HepG2 (cell line): ENCODE measurements around the gene CTDSP2. TPM values are rescaled to one million over a fixed set of nuclear protein-coding genes. Genes with fewer than 3 reads are reported as not detected.
A peak's percentile ranks its signal among the peaks of the same experiment; 100 is the strongest.

Experiments
- HNRNPLL ChIP-seq: fragments of 200-400 bp; formaldehyde crosslinking; IDR thresholded peaks from 2 replicates; pipeline ENCODE4 v1.6.1; 2017; ENCODE audit warnings: mild to moderate bottlenecking, low read depth, low read length; ENCODE audit not compliant: poor library complexity, severe bottlenecking
- KLF16 ChIP-seq, 2 experiments: sonication (generic) in 1 of 2; formaldehyde crosslinking in 1 of 2; IDR thresholded peaks; 2 replicates each; pipeline versions ENCODE4 v1.6.1 to v1.8.0; 2016 to 2023; ENCODE audit warnings: missing genetic modification reagents in 2 of 2, missing compliant biosample characterization in 1 of 2
- PATZ1 ChIP-seq: sonication (generic); formaldehyde crosslinking; IDR thresholded peaks from 2 replicates; pipeline ENCODE4 v1.4.0; 2020; ENCODE audit warnings: missing genetic modification reagents
- ZNF124 ChIP-seq: sonication (generic); formaldehyde crosslinking; IDR thresholded peaks from 2 replicates; pipeline ENCODE4 v1.4.0; 2020; ENCODE audit warnings: missing genetic modification reagents
- ZNF274 ChIP-seq: sonication (generic); formaldehyde crosslinking; IDR thresholded peaks from 2 replicates; pipeline ENCODE4 v1.5.1; 2020; ENCODE audit warnings: mild to moderate bottlenecking, missing genetic modification reagents
- ZNF3 ChIP-seq: IDR thresholded peaks from 2 replicates; pipeline ENCODE4 v1.7.0; 2017; ENCODE audit warnings: inconsistent platforms
- ZNF407 ChIP-seq: sonication (generic); formaldehyde crosslinking; IDR thresholded peaks from one replicate; pipeline ENCODE4 v1.5.1; 2020; ENCODE audit warnings: mild to moderate bottlenecking, missing genetic modification reagents; ENCODE audit errors: not compliant biosample characterization
- ZNF530 ChIP-seq: sonication (generic); formaldehyde crosslinking; IDR thresholded peaks from 2 replicates; pipeline ENCODE4 v1.5.0; 2020; ENCODE audit warnings: low read depth, mild to moderate bottlenecking, missing genetic modification reagents
- ZNF558 ChIP-seq: sonication (generic); formaldehyde crosslinking; IDR thresholded peaks from 2 replicates; pipeline ENCODE4 v1.9.0; 2022; ENCODE audit warnings: mild to moderate bottlenecking, missing genetic modification reagents, borderline replicate concordance
- ZNF709 ChIP-seq: sonication (generic); formaldehyde crosslinking; IDR thresholded peaks from 2 replicates; pipeline ENCODE4 v1.5.0; 2020; ENCODE audit warnings: mild to moderate bottlenecking, missing genetic modification reagents
- ZSCAN25 ChIP-seq: sonication (generic); formaldehyde crosslinking; IDR thresholded peaks from 2 replicates; pipeline ENCODE4 v1.8.0; 2022; ENCODE audit warnings: mild to moderate bottlenecking, missing genetic modification reagents
- polyA plus RNA-seq, 8 experiments: library from polyadenylated mRNA; depleted of rRNA in 3 of 8; stranded (reverse) in 7 of 8; unstranded in 1 of 8; fragments of >200 nt; fragmentation: Illumina TruSeq in 4 of 8; extraction: Trizol in 4 of 8; gene quantifications; 2 replicates each; pipeline versions ENCODE4 v1.2.1 to v1.2.3, GENCODE V29; 2011 to 2016; ENCODE audit warnings: low read depth in 4 of 8, missing spikeins in 1 of 8, mixed read lengths in 1 of 8; ENCODE audit not compliant: insufficient read depth in 1 of 8
- total RNA-seq, 5 experiments: library from RNA; depleted of rRNA; stranded (reverse); fragments of >200 nt; fragmentation: Illumina TruSeq; extraction: Trizol; gene quantifications; 2 replicates each; pipeline ENCODE4 v1.2.3, GENCODE V29; 2016; ENCODE audit warnings: low read depth in 1 of 5
- TF ChIP-seq, protein P1 (sequence below): sonication (generic); formaldehyde crosslinking; IDR thresholded peaks from 2 replicates; pipeline ENCODE4 v1.5.1; 2020; ENCODE audit warnings: missing genetic modification reagents, mild to moderate bottlenecking, borderline replicate concordance
- TF ChIP-seq, protein P2 (sequence below): sonication (generic); formaldehyde crosslinking; IDR thresholded peaks from 2 replicates; pipeline ENCODE4 v1.5.0; 2020; ENCODE audit warnings: missing genetic modification reagents

The CTDSP2 gene
- total and polyA plus RNA-seq, 2 of the 13 experiments (the other 11 are each of a cell fraction or from before 2014, with no cell fraction given): 38.1 to 82.5 TPM

GRCh38 chr12:57772429-57773322, 73.9 kb downstream of the CTDSP2 start, which contains the start of gene EEF1AKMT3 (continued):
- TF ChIP-seq ZNF407: peak; percentile 7
- TF ChIP-seq ZNF558 (CRISPR knock-in tag): peak; percentile 41; the same call in 1 of the 2 replicates
- 0 out of 2 replicates have a peak, but pooled peaks have one; percentile 43 for TF ChIP-seq ZNF124
- TF ChIP-seq, protein P1, sequence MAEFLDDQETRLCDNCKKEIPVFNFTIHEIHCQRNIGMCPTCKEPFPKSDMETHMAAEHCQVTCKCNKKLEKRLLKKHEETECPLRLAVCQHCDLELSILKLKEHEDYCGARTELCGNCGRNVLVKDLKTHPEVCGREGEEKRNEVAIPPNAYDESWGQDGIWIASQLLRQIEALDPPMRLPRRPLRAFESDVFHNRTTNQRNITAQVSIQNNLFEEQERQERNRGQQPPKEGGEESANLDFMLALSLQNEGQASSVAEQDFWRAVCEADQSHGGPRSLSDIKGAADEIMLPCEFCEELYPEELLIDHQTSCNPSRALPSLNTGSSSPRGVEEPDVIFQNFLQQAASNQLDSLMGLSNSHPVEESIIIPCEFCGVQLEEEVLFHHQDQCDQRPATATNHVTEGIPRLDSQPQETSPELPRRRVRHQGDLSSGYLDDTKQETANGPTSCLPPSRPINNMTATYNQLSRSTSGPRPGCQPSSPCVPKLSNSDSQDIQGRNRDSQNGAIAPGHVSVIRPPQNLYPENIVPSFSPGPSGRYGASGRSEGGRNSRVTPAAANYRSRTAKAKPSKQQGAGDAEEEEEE (CRISPR knock-in tag): no peak
- TF ChIP-seq PATZ1 (CRISPR knock-in tag): peak; percentile 46
- no peak for TF ChIP-seq HNRNPLL
- no peak for TF ChIP-seq KLF16 (CRISPR knock-in tag; IDR thresholded peaks at IDR 0.05)
- TF ChIP-seq ZNF3 (CRISPR knock-in tag): no peak
- peak; percentile 71; the same call in 1 of the 2 replicates for TF ChIP-seq ZNF530 (CRISPR knock-in tag)
- 0 out of 2 replicates have a peak, but pooled peaks have one; percentile 8 for TF ChIP-seq ZNF709 (CRISPR knock-in tag)
- TF ChIP-seq ZSCAN25 (CRISPR knock-in tag): 0 out of 2 replicates have a peak, but pooled peaks have one; percentile 20
- TF ChIP-seq ZNF274 (CRISPR knock-in tag): no peak; the same call in 1 of the 2 replicates
- TF ChIP-seq, protein P2, sequence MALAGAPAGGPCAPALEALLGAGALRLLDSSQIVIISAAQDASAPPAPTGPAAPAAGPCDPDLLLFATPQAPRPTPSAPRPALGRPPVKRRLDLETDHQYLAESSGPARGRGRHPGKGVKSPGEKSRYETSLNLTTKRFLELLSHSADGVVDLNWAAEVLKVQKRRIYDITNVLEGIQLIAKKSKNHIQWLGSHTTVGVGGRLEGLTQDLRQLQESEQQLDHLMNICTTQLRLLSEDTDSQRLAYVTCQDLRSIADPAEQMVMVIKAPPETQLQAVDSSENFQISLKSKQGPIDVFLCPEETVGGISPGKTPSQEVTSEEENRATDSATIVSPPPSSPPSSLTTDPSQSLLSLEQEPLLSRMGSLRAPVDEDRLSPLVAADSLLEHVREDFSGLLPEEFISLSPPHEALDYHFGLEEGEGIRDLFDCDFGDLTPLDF (CRISPR knock-in tag): 0 out of 2 replicates have a peak, but pooled peaks have one; percentile 15
